Measurements from ENCODE around the gene HSPA8. TPM values are rescaled to one million over a fixed set of nuclear protein-coding genes. Genes with fewer than 3 reads are reported as not detected.

Gene HSPA8
- total RNA-seq, 6 experiments from 2014 or later, result 1,520 to 2,256 (median 2,072) TPM

DNA sequence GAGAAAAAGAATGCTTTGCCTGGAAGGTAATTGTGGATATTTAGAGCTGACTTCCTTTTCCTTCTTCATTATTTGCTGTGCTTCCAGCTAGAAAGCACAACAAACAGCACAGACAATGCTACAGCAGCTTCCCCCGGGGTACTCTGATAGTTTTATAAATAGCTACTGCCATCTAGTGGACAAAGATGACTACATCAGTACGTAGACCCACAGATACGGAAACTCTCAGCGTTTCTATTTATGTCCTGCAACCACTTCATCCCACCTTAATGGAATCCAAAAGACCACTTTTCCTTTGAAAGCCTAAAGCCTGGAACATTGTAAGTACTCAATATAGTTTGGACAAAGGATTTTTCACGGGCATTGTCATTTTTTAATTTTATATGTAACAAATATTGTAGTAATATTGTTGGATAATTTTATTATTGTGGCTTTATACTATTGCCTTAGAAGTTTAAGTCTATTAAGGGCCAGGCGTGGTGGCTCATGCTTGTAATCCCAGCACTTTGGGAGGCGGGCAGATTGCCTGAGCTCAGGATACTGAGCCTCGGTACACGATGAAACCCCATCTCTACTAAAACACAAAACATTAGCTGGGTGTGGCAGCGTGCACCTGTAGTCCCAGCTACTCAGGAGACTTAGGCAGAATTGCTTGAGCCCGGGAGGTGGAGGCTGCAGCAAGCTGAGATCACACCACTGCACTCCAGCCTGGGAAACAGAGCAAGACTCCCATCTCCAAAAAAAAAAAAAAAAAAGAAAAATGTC is 7.5 kb downstream of the HSPA8 start:
- H3K27me3 Mint-ChIP-seq (ENCODE audit: insufficient read depth), result peaks cover 8% of the 10 kb centered on the region
- H3K4me3 Mint-ChIP-seq, result no peak overlapping the region
- peak; percentile 92 for TF ChIP-seq CTCF (IDR thresholded peaks at IDR 0.05)
- peaks cover 28% of the 10 kb centered on the region for H3K36me3 Mint-ChIP-seq (ENCODE audit: low read depth)
- peak; percentile 68 for DNase-seq
- H3K27ac Mint-ChIP-seq, result peak overlapping the region; percentile 55
- H3K9me3 Mint-ChIP-seq, result no peaks in the 10 kb centered on the region
- H3K4me1 Mint-ChIP-seq (ENCODE audit: low read depth), result peaks cover 30% of the 10 kb centered on the region

GRCh38 chr11:123052901-123053721 is 8.8 kb downstream of the HSPA8 start:
- Mint-ChIP-seq H3K27ac (peak overlapping the region; percentile 0; the same call in 1 of the 2 replicates), H3K4me3 (no peak overlapping the region), H3K9me3 (no peaks in the 10 kb centered on the region), H3K36me3 (ENCODE audit: low read depth) (peaks cover 14% of the 10 kb centered on the region), H3K4me1 (ENCODE audit: low read depth) (peaks cover 16% of the 10 kb centered on the region), H3K27me3 (ENCODE audit: insufficient read depth) (peaks cover 3% of the 10 kb centered on the region; the same call in 1 of the 2 replicates)
- TF ChIP-seq CTCF (IDR thresholded peaks at IDR 0.05), result no peak
- no peak for DNase-seq

DNA sequence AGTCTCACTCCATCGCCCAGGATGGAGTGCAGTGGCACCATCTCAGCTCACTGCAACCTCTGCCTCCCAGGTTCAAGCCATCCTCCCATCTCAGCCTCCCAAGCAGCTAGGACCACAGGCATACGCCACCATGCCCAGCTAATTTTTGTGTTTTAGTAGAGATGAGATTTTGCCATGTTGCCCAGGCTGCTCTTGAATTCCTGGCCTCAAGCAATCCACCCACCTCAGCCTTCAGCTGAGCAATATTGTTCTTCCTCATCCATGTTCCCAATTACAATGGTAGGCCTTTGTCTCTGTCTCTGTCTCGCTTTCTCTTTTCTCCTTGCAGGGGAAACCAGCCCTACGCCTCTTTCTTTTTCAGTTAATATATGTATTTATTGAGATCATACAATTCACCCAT is 10.3 kb downstream of the HSPA8 start:
- no peaks in the 10 kb centered on the region for H3K9me3 Mint-ChIP-seq
- no peak overlapping the region for H3K4me3 Mint-ChIP-seq
- H3K4me1 Mint-ChIP-seq (ENCODE audit: low read depth), result peaks cover 1% of the 10 kb centered on the region; the same call in 1 of the 2 replicates
- no peak for TF ChIP-seq CTCF (IDR thresholded peaks at IDR 0.05)
- peaks cover 8% of the 10 kb centered on the region for H3K27me3 Mint-ChIP-seq (ENCODE audit: insufficient read depth)
- no peak for DNase-seq
- H3K27ac Mint-ChIP-seq, result no peak overlapping the region
- H3K36me3 Mint-ChIP-seq (ENCODE audit: low read depth), result no peaks in the 10 kb centered on the region; the same call in 1 of the 2 replicates

- H3K4me3 Mint-ChIP-seq, result no peak overlapping the region
- no peaks in the 10 kb centered on the region for H3K4me1 Mint-ChIP-seq (ENCODE audit: low read depth)
- H3K9me3 Mint-ChIP-seq, result no peaks in the 10 kb centered on the region
- H3K27ac Mint-ChIP-seq, result no peak overlapping the region
- DNase-seq, result no peak
- no peaks in the 10 kb centered on the region; the same call in 1 of the 2 replicates for H3K36me3 Mint-ChIP-seq (ENCODE audit: low read depth)
- H3K27me3 Mint-ChIP-seq (ENCODE audit: insufficient read depth), result peaks cover 8% of the 10 kb centered on the region
- TF ChIP-seq CTCF (IDR thresholded peaks at IDR 0.05), result no peak
These were observed 10.8 kb downstream of the HSPA8 start for GRCh38 chr11:123051146-123051545.

- Mint-ChIP-seq H3K4me3 (no peak overlapping the region), H3K27ac (no peak overlapping the region), H3K27me3 (ENCODE audit: insufficient read depth) (peaks cover 5% of the 10 kb centered on the region), H3K9me3 (no peaks in the 10 kb centered on the region), H3K36me3 (ENCODE audit: low read depth) (no peaks in the 10 kb centered on the region), H3K4me1 (ENCODE audit: low read depth) (no peaks in the 10 kb centered on the region)
- TF ChIP-seq CTCF (IDR thresholded peaks at IDR 0.05), result no peak
- DNase-seq, result no peak
These were observed 14.0 kb downstream of the HSPA8 start for GRCh38 chr11:123047947-123048293.

Measured in HFFc6 (cell line).